Smooth muscle cell (in vitro differentiated cells): ENCODE results near the gene GPD2. TPM values are rescaled to one million over a fixed set of nuclear protein-coding genes. Genes with fewer than 3 reads are reported as not detected.
A peak's percentile ranks its signal among the peaks of the same experiment; 100 is the strongest.

Experiments
- DNase-seq: peaks from one replicate; lab custom pipeline; 2025; ENCODE audit not compliant: unreplicated experiment; lab: John Stamatoyannopoulos, UW
- H2AFZ ChIP-seq: fragments of 200-600 bp; sonication (generic); 2 replicates; pipeline ENCODE4 v1.6.0; 2016; ENCODE audit warnings: antibody characterized with exemption, low read depth, mild to moderate bottlenecking
- H3F3A ChIP-seq: fragments of 200-600 bp; sonication (generic); 2 replicates; pipeline ENCODE4 v1.6.0; 2017; ENCODE audit warnings: antibody characterized with exemption, low read depth
- H3K27ac ChIP-seq: fragments of 200-600 bp; sonication (generic); 2 replicates; pipeline ENCODE4 v1.5.1; 2016; ENCODE audit warnings: low read depth, mild to moderate bottlenecking
- H3K27me3 ChIP-seq: fragments of 200-600 bp; sonication (generic); 2 replicates; pipeline ENCODE4 v1.6.1; 2016; ENCODE audit warnings: low read depth, mild to moderate bottlenecking
- H3K36me3 ChIP-seq: fragments of 200-600 bp; sonication (generic); 2 replicates; pipeline ENCODE4 v1.5.1; 2016; ENCODE audit warnings: low read depth
- H3K4me1 ChIP-seq: fragments of 200-600 bp; sonication (generic); 2 replicates; pipeline ENCODE4 v1.5.1; 2016; ENCODE audit warnings: low read depth
- H3K4me2 ChIP-seq: fragments of 200-600 bp; sonication (generic); 2 replicates; pipeline ENCODE4 v1.6.0; 2016; ENCODE audit warnings: mild to moderate bottlenecking
- H3K4me3 ChIP-seq: fragments of 200-600 bp; sonication (generic); 2 replicates; pipeline ENCODE4 v1.5.1; 2016; ENCODE audit warnings: mild to moderate bottlenecking
- H3K79me2 ChIP-seq: fragments of 200-600 bp; sonication (generic); 2 replicates; pipeline ENCODE4 v1.6.0; 2016; ENCODE audit warnings: low read depth, mild to moderate bottlenecking
- H3K9ac ChIP-seq: fragments of 200-600 bp; sonication (generic); 2 replicates; pipeline ENCODE4 v1.6.0; 2016; ENCODE audit warnings: low read depth
- H3K9me3 ChIP-seq: fragments of 200-600 bp; sonication (generic); replicated peaks from 2 replicates; pipeline ENCODE4 v1.5.1; 2016; ENCODE audit warnings: low read depth
- H4K20me1 ChIP-seq: fragments of 200-600 bp; sonication (generic); 2 replicates; pipeline ENCODE4 v1.6.0; 2016; ENCODE audit warnings: low read depth
- WGBS: methylation state at CpG from one replicate; pipeline ENCODE4 v1.1.7; 2016; ENCODE audit warnings: low lambda C conversion rate; 5-methylcytosine and 5-hydroxymethylcytosine counted together
- polyA plus RNA-seq: library from polyadenylated mRNA; unstranded; fragments of >200 nt; fragmentation: Nextera tagmentation; extraction: Ambion mirVana; gene quantifications from 2 replicates; pipeline ENCODE4 v1.2.1, GENCODE V29; 2016
- total RNA-seq: library from RNA; depleted of rRNA; stranded (reverse); fragments of >200 nt; gene quantifications from 2 replicates; pipeline ENCODE4 v1.2.3, GENCODE V29; 2014
- TF ChIP-seq, protein P1 (sequence below): fragments of 200-600 bp; sonication (generic); IDR thresholded peaks from 2 replicates; pipeline ENCODE4 v1.5.1; 2017; ENCODE audit warnings: borderline replicate concordance, mild to moderate bottlenecking, antibody characterized with exemption; ENCODE audit not compliant: insufficient read depth, poor library complexity, severe bottlenecking

The GPD2 gene
- total and polyA plus RNA-seq, 2 experiments from 2014 or later, result 5.6 to 25.8 TPM

DNA sequence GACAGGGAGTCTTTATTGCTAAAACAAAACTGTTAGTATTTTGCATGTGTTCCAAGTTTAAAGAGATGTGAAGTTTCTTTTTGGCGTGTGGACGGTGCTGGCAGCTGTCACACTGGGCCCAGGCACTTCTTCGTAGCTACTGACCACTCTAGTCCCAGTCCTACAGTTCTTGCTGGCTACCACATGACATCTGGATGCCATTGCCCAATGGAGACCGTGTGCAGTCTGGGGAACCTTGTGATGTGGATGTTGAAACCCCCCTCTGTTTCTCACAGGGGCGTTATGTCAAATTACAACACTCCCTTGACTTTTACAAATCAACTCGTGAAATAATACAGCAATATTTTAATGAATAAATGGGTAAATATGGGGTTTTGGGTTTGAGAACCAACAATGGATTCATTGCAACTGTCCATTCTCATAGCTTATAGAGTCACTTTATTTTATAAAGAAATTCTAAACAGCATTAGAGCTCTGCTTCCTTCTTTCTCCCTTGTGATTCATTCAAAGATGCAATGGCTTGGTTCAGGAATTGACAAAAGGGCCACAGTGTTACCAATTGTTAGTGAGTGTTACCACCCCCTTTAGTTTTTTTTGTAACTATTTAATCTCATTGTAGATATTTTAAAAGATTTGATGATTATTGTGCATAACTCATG is 1.2 kb downstream of the GPD2 start:
- WGBS, result 68% methylated on average over 6 of the region's 6 CpGs
- Histone ChIP-seq H3K9ac (no peak overlapping the region), H2AFZ (peak overlapping the region; percentile 84), H3K4me1 (peaks cover 20% of the 10 kb centered on the region), H3K4me2 (peak overlapping the region; percentile 93), H3K27ac (peak overlapping the region; percentile 93), H3K36me3 (no peaks in the 10 kb centered on the region), H3K27me3 (no peaks in the 10 kb centered on the region), H4K20me1 (no peaks in the 10 kb centered on the region), H3K79me2 (peaks cover 42% of the 10 kb centered on the region), H3K4me3 (peak overlapping the region; percentile 76), H3K9me3 (no peaks in the 10 kb centered on the region), H3F3A (no peaks in the 10 kb centered on the region)
- no peak for DNase-seq
- TF ChIP-seq, protein P1, sequence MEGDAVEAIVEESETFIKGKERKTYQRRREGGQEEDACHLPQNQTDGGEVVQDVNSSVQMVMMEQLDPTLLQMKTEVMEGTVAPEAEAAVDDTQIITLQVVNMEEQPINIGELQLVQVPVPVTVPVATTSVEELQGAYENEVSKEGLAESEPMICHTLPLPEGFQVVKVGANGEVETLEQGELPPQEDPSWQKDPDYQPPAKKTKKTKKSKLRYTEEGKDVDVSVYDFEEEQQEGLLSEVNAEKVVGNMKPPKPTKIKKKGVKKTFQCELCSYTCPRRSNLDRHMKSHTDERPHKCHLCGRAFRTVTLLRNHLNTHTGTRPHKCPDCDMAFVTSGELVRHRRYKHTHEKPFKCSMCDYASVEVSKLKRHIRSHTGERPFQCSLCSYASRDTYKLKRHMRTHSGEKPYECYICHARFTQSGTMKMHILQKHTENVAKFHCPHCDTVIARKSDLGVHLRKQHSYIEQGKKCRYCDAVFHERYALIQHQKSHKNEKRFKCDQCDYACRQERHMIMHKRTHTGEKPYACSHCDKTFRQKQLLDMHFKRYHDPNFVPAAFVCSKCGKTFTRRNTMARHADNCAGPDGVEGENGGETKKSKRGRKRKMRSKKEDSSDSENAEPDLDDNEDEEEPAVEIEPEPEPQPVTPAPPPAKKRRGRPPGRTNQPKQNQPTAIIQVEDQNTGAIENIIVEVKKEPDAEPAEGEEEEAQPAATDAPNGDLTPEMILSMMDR, result no peak

DNA sequence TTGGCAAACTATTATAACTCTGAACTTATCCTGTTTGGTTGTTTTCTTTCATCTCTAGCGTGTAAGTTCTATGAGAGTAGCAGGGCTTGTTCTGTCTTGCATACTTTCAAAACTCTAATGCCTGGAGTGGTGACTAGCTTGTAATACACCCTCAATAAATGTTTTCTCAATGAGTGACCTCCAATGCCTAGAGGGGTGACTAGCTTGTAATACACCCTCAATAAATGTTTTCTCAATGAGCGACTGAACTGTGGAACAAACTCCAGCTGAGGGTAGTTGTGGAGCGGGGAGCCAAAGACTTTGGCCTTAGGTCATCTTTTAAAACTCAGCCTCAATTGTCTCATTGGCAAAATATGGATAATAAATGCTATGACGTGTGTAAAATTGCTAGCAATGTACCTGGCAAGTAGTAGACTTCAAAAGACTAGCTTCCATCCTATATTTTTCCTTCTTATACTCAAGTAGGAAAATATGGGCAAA is 1.8 kb downstream of the GPD2 start:
- TF ChIP-seq, protein P1, result no peak
- Histone ChIP-seq H3K4me3 (no peak overlapping the region), H3K36me3 (no peaks in the 10 kb centered on the region), H3K4me2 (peak overlapping the region; percentile 93), H3K79me2 (peaks cover 48% of the 10 kb centered on the region), H3K9me3 (no peaks in the 10 kb centered on the region), H4K20me1 (no peaks in the 10 kb centered on the region), H3K9ac (no peak overlapping the region), H3K27me3 (no peaks in the 10 kb centered on the region), H3K27ac (peak overlapping the region; percentile 93), H3F3A (no peaks in the 10 kb centered on the region), H2AFZ (no peak overlapping the region), H3K4me1 (peaks cover 20% of the 10 kb centered on the region)
- 84% methylated on average over 4 of the region's 4 CpGs for WGBS
- no peak for DNase-seq

DNA sequence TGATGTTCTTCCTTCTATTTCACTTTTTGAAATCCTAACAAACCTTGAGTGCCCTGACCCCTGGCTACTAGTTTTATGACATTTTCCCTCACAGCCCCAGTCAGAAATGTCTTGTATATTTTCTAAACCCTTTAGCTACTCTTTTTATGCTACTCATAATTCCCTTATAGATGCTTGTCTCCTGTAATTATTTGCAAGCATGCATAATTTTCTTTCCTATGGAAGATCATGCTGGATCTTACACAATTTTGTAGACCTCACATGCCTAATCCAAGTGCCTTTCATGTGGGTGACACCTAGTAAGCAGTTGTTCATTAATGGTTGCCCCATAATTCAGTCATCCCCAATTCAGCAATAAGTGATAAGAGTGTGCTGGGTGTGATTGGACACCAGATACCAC is 6.9 kb downstream of the GPD2 start:
- H3K9ac ChIP-seq, result no peak overlapping the region
- no peaks in the 10 kb centered on the region for H3F3A ChIP-seq
- no peaks in the 10 kb centered on the region for H3K9me3 ChIP-seq
- no peaks in the 10 kb centered on the region for H3K27me3 ChIP-seq
- H3K27ac ChIP-seq, result no peak overlapping the region
- H3K4me2 ChIP-seq, result no peak overlapping the region
- no peaks in the 10 kb centered on the region for H4K20me1 ChIP-seq
- DNase-seq, result no peak
- no peaks in the 10 kb centered on the region for H3K36me3 ChIP-seq
- TF ChIP-seq, protein P1, result no peak
- peaks cover 70% of the 10 kb centered on the region for H3K79me2 ChIP-seq
- no peak overlapping the region for H2AFZ ChIP-seq
- H3K4me3 ChIP-seq, result no peak overlapping the region
- no peaks in the 10 kb centered on the region for H3K4me1 ChIP-seq
